H1 (cell line): ENCODE measurements around the gene CDC14B. TPM values are rescaled to one million over a fixed set of nuclear protein-coding genes. Genes with fewer than 3 reads are reported as not detected.

Experiments used
- CTCF ChIA-PET: fragments of 300-600 bp; sonication (Branson Sonifier 250); formaldehyde crosslinking; loops from one replicate; lab custom pipeline; 2021; ENCODE audit not compliant: partially characterized antibody; lab: Charles Lee
- POLR2A ChIA-PET: fragments of 300-600 bp; sonication (Branson Sonifier 250); formaldehyde crosslinking; loops from one replicate; lab custom pipeline; 2021; ENCODE audit warnings: inconsistent platforms; ENCODE audit not compliant: partially characterized antibody; lab: Charles Lee
- DNase-seq, 2 experiments: peaks; one replicate each; pipeline versions ENCODE4 v3.0.0 to v3.0.0-alpha.2; 2010 to 2022; ENCODE audit warnings: low spot score in 2 of 2, low read depth in 1 of 2, mixed read lengths in 1 of 2
- FAIRE-seq: peaks from 2 replicates; lab custom pipeline; 2011; peaks lifted over from hg19 to GRCh38; lab: Jason Lieb, UNC
- H2AFZ ChIP-seq: 2 replicates; pipeline ENCODE4 v1.8.1; 2012; ENCODE audit warnings: low read length, inconsistent platforms
- H2AK5ac ChIP-seq: 2 replicates; pipeline ENCODE4 v1.6.1; 2013; ENCODE audit warnings: low read depth, low read length
- H2BK120ac ChIP-seq: replicated peaks from 2 replicates; pipeline ENCODE3; 2013; ENCODE audit warnings: low read depth, low read length, inconsistent platforms
- H2BK12ac ChIP-seq: 2 replicates; pipeline ENCODE4 v1.6.1; 2013; ENCODE audit warnings: low read depth, low read length
- H2BK15ac ChIP-seq: 2 replicates; pipeline ENCODE4 v1.6.1; 2013; ENCODE audit warnings: low read length
- H2BK20ac ChIP-seq: 2 replicates; pipeline ENCODE4 v1.6.1; 2013; ENCODE audit warnings: low read length
- H2BK5ac ChIP-seq: 2 replicates; pipeline ENCODE4 v1.6.1; 2013; ENCODE audit warnings: low read depth, low read length
- H3K14ac ChIP-seq: 2 replicates; pipeline ENCODE4 v1.6.1; 2013; ENCODE audit warnings: inconsistent platforms; ENCODE audit not compliant: insufficient read length
- H3K18ac ChIP-seq: 2 replicates; pipeline ENCODE4 v1.6.1; 2013; ENCODE audit warnings: low read length; ENCODE audit errors: extremely low read depth
- H3K23ac ChIP-seq: 2 replicates; pipeline ENCODE4 v1.6.1; 2013; ENCODE audit warnings: inconsistent platforms; ENCODE audit not compliant: insufficient read length
- H3K23me2 ChIP-seq: 2 replicates; pipeline ENCODE4 v1.6.1; 2013; ENCODE audit warnings: low read depth, low read length
- H3K27ac ChIP-seq: 2 replicates; pipeline ENCODE4 v1.6.1; 2011; ENCODE audit warnings: low read depth, low read length, inconsistent platforms
- H3K27me3 ChIP-seq, 4 experiments: replicated peaks in 1 of 4; 1 replicate in 1 of 4; 2 replicates in 3 of 4; pipeline versions ENCODE4 v1.6.1 to v1.8.1; 2011 to 2013; ENCODE audit warnings: low read length in 3 of 4, mild to moderate bottlenecking in 3 of 4, inconsistent platforms in 2 of 4, mixed read lengths in 2 of 4, moderate library complexity in 1 of 4; ENCODE audit not compliant: control insufficient read depth in 3 of 4, insufficient read depth in 3 of 4; ENCODE audit errors: extremely low read depth in 1 of 4
- H3K36me3 ChIP-seq, 4 experiments: 2 replicates each; pipeline versions ENCODE4 v1.6.1 to v1.8.1; 2011 to 2013; ENCODE audit warnings: mild to moderate bottlenecking in 4 of 4, low read length in 3 of 4, moderate library complexity in 2 of 4, control low read depth in 1 of 4, inconsistent platforms in 1 of 4; ENCODE audit not compliant: insufficient read depth in 4 of 4, control insufficient read depth in 2 of 4
- H3K4ac ChIP-seq: replicated peaks from 2 replicates; pipeline ENCODE3; 2013; ENCODE audit warnings: low read length, low read depth, mixed read lengths, inconsistent platforms; ENCODE audit not compliant: insufficient read length
- H3K4me1 ChIP-seq, 4 experiments: replicated peaks in 1 of 4; 1 replicate in 1 of 4; 2 replicates in 3 of 4; pipeline versions ENCODE4 v1.6.1 to v1.8.1; 2011 to 2013; ENCODE audit warnings: low read length in 3 of 4, inconsistent platforms in 2 of 4, mixed read lengths in 1 of 4; ENCODE audit not compliant: insufficient read depth in 4 of 4, control insufficient read depth in 3 of 4
- H3K4me2 ChIP-seq, 2 experiments: 2 replicates each; pipeline versions ENCODE4 v1.6.1 to v1.8.1; 2011 to 2013; ENCODE audit warnings: low read depth in 2 of 2, low read length in 2 of 2, control low read depth in 1 of 2, inconsistent platforms in 1 of 2, mild to moderate bottlenecking in 1 of 2; ENCODE audit not compliant: insufficient read depth in 1 of 2
- H3K4me3 ChIP-seq, 4 experiments: fragments of 200-600, 300-600 bp in 1 of 4; sonication (generic), shearing (Covaris generic), sonication (Bioruptor Twin) in 1 of 4; 2 replicates each; pipeline versions ENCODE4 v1.5.1 to v1.8.1; 2011 to 2016; ENCODE audit warnings: low read length in 4 of 4, low read depth in 3 of 4, control low read depth in 2 of 4, inconsistent platforms in 2 of 4, mild to moderate bottlenecking in 2 of 4, mixed read lengths in 1 of 4, moderate library complexity in 1 of 4; ENCODE audit not compliant: insufficient read depth in 2 of 4; ENCODE audit errors: extremely low read depth in 1 of 4
- H3K56ac ChIP-seq: replicated peaks from 2 replicates; pipeline ENCODE3; 2013; ENCODE audit warnings: low read depth, mild to moderate bottlenecking, mixed read lengths, low read length, inconsistent platforms; ENCODE audit not compliant: insufficient read length
- H3K79me1 ChIP-seq: 2 replicates; pipeline ENCODE4 v1.6.1; 2013; ENCODE audit warnings: low read depth, low read length, control low read depth
- H3K79me2 ChIP-seq, 2 experiments: 2 replicates each; pipeline versions ENCODE4 v1.6.1 to v1.8.1; 2012 to 2013; ENCODE audit warnings: low read length in 2 of 2, mild to moderate bottlenecking in 2 of 2, inconsistent platforms in 1 of 2; ENCODE audit not compliant: insufficient read depth in 2 of 2, control insufficient read depth in 1 of 2
- H3K9ac ChIP-seq, 4 experiments: replicated peaks in 1 of 4; 1 replicate in 1 of 4; 2 replicates in 3 of 4; pipeline versions ENCODE4 v1.6.1 to v1.8.1; 2011 to 2013; ENCODE audit warnings: low read depth in 3 of 4, low read length in 3 of 4, control low read depth in 2 of 4, mild to moderate bottlenecking in 2 of 4, moderate library complexity in 2 of 4, inconsistent platforms in 1 of 4; ENCODE audit errors: extremely low read depth in 1 of 4
- H3K9me3 ChIP-seq, 2 experiments: 2 replicates each; pipeline versions ENCODE4 v1.6.1 to v1.8.1; 2012 to 2013; ENCODE audit warnings: mild to moderate bottlenecking in 2 of 2, moderate library complexity in 2 of 2, control low read depth in 1 of 2, inconsistent platforms in 1 of 2, low read depth in 1 of 2, low read length in 1 of 2, mixed read lengths in 1 of 2; ENCODE audit not compliant: insufficient read depth in 2 of 2
- H4K20me1 ChIP-seq, 2 experiments: replicated peaks in 1 of 2; 2 replicates each; pipeline versions ENCODE3 to v1.8.1; 2011 to 2013; ENCODE audit warnings: inconsistent platforms in 2 of 2, low read length in 2 of 2, mild to moderate bottlenecking in 1 of 2; ENCODE audit not compliant: insufficient read depth in 2 of 2, control insufficient read depth in 1 of 2
- H4K5ac ChIP-seq: 2 replicates; pipeline ENCODE4 v1.6.1; 2013; ENCODE audit warnings: low read length, low read depth, mixed read lengths, inconsistent platforms; ENCODE audit not compliant: insufficient read length
- H4K8ac ChIP-seq: 2 replicates; pipeline ENCODE4 v1.8.0; 2013; ENCODE audit warnings: mild to moderate bottlenecking, moderate library complexity, low read length, inconsistent platforms; ENCODE audit not compliant: insufficient read depth; ENCODE audit errors: extremely low read depth
- H4K91ac ChIP-seq: replicated peaks from 2 replicates; pipeline ENCODE3; 2013; ENCODE audit warnings: low read length, mixed read lengths, inconsistent platforms; ENCODE audit not compliant: insufficient read length
- WGBS, 2 experiments: shearing (Covaris generic) in 1 of 2; methylation state at CpG; one replicate each; pipeline versions ENCODE4 v1.1.6 to v1.1.7; 2013 to 2015; ENCODE audit warnings: low lambda C conversion rate in 2 of 2, mixed read lengths in 2 of 2, inconsistent platforms in 1 of 2, low coverage in 1 of 2, missing lambda C conversion rate in 1 of 2; ENCODE audit not compliant: insufficient replicate concordance in 2 of 2, insufficient coverage in 1 of 2, insufficient read length in 1 of 2; ENCODE audit errors: extremely low coverage in 1 of 2, missing lambda C conversion rate in 1 of 2; 5-methylcytosine and 5-hydroxymethylcytosine counted together
- polyA plus RNA-seq, 7 experiments: library from polyadenylated mRNA; depleted of rRNA in 3 of 7; stranded (reverse) in 5 of 7; unstranded in 2 of 7; fragments of >200 nt in 5 of 7; fragments of 200-250 nt in 2 of 7; gene quantifications; 1 replicate in 5 of 7; 2 replicates in 1 of 7; 4 replicates in 1 of 7; pipeline versions ENCODE4 v1.2.1 to v1.2.3, GENCODE V29; 2011 to 2013; ENCODE audit warnings: missing spikeins in 2 of 7, mixed read lengths in 2 of 7
- total RNA-seq: library from RNA; stranded (reverse); fragmentation: NEBNext Ultra II Directional; extraction: Animal tissue kit (Norgen Biotek cat#: 25700); gene quantifications from 2 replicates; pipeline ENCODE4 v1.2.1, GENCODE V29; 2021

The CDC14B gene
- total and polyA plus RNA-seq, 2 of the 8 experiments (the other 6 are each of a cell fraction or from before 2014, with no cell fraction given) = 17.2 to 44.6 TPM

DNA sequence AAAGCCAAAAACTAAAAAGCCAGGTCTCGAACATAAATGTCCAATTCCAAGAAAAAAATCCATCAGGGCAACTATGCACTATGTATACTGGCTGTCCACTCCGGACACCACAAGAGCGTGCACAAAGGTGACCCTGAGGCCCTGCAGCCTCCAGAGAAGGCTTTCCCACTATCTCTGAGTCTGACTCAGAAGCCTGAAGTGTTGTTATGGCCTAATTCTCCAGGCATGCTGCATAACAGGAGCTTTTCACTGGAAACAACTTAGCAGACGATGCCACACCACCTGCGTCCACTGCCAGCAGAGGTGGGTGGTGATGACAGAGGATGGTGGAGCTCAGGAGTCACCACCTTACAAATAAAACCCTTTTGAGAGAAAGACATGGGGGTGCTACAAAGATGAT, 106.0 kb downstream of the CDC14B start:
- no peaks in the 10 kb centered on the region for H3K4me1 ChIP-seq
- H2AK5ac ChIP-seq = no peak overlapping the region
- 94% methylated on average over 5 of the region's 5 CpGs; no CpG with 5 or more reads in 1 of the 2 experiments for WGBS, 2 experiments
- no peak overlapping the region for H3K4me3 ChIP-seq
- H4K5ac ChIP-seq = no peak overlapping the region
- H3K27ac ChIP-seq = no peak overlapping the region
- no peaks in the 10 kb centered on the region for H3K27me3 ChIP-seq
- H3K4me2 ChIP-seq = no peak overlapping the region
- no peak overlapping the region for H2AFZ ChIP-seq
- no peak overlapping the region for H2BK12ac ChIP-seq
- no peak overlapping the region for H3K14ac ChIP-seq
- H2BK5ac ChIP-seq = no peak overlapping the region
- no peak overlapping the region for H4K8ac ChIP-seq
- peaks cover 0 to 4% of the 10 kb centered on the region in 2 experiments for H4K20me1 ChIP-seq
- no peaks in the 10 kb centered on the region for H3K9me3 ChIP-seq
- ChIA-PET POLR2A (interaction anchor here (1.0 kb wide), 1 partner anchor 10 kb away, joined by 3 read pairs; no protein-coding TSS in a partner anchor), CTCF (interaction anchor here (1.2 kb wide), 1 partner anchor 71 kb away, joined by 5 read pairs; no protein-coding TSS in a partner anchor)
- no peak for DNase-seq
- H3K23ac ChIP-seq = no peak overlapping the region
- no peaks in the 10 kb centered on the region for H3K79me2 ChIP-seq
- FAIRE-seq = no peak
- no peak overlapping the region for H3K18ac ChIP-seq
- no peak overlapping the region for H3K4ac ChIP-seq
- H4K91ac ChIP-seq = no peak overlapping the region
- H3K36me3 ChIP-seq = peaks cover 0 to 4% (median 0%) of the 10 kb centered on the region in 4 experiments; a peak in 2 of 8 replicates
- H2BK120ac ChIP-seq = no peak overlapping the region
- H3K23me2 ChIP-seq = no peaks in the 10 kb centered on the region
- no peak overlapping the region for H2BK20ac ChIP-seq
- H3K79me1 ChIP-seq = no peaks in the 10 kb centered on the region
- H2BK15ac ChIP-seq = no peak overlapping the region
- no peak overlapping the region for H3K9ac ChIP-seq
- no peak overlapping the region for H3K56ac ChIP-seq
